Adrenal gland (tissue), 5 donors: ENCODE measurements around the gene ABCE1.

ENCODE experiments used
- POLR2A ChIP-seq, 2 donors: fragments of 450-650 bp; IDR thresholded peaks; one replicate each; pipeline ENCODE4 v1.6.1; 2017; ENCODE audit warnings: antibody characterized with exemption in 2 of 2, mild to moderate bottlenecking in 2 of 2, moderate library complexity in 1 of 2
- TF ChIP-seq, protein P1 (sequence below), 6 experiments: fragments of 450-650 bp in 4 of 6; fragments of 200-600 bp in 2 of 6; sonication (generic) in 1 of 6; IDR thresholded peaks; 1 replicate in 5 of 6; 2 replicates in 1 of 6; pipeline versions ENCODE4 v1.5.1 to v1.8.0; 2016 to 2021; ENCODE audit warnings: antibody characterized with exemption in 6 of 6, mild to moderate bottlenecking in 2 of 6, moderate library complexity in 1 of 6
- donor health status: DM: no; HTN: no; CAD: no.

GRCh38 chr4:145167887-145168286 is 69.8 kb downstream of the ABCE1 start:
- TF ChIP-seq, protein P1, sequence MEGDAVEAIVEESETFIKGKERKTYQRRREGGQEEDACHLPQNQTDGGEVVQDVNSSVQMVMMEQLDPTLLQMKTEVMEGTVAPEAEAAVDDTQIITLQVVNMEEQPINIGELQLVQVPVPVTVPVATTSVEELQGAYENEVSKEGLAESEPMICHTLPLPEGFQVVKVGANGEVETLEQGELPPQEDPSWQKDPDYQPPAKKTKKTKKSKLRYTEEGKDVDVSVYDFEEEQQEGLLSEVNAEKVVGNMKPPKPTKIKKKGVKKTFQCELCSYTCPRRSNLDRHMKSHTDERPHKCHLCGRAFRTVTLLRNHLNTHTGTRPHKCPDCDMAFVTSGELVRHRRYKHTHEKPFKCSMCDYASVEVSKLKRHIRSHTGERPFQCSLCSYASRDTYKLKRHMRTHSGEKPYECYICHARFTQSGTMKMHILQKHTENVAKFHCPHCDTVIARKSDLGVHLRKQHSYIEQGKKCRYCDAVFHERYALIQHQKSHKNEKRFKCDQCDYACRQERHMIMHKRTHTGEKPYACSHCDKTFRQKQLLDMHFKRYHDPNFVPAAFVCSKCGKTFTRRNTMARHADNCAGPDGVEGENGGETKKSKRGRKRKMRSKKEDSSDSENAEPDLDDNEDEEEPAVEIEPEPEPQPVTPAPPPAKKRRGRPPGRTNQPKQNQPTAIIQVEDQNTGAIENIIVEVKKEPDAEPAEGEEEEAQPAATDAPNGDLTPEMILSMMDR (IDR thresholded peaks at IDR 0.05) = no peak
- TF ChIP-seq POLR2A (IDR thresholded peaks at IDR 0.05) = no peak
